GM12801 (cell line): Measurements from ENCODE around the gene MOSMO.

Experiments used
- TF ChIP-seq, protein P1 (sequence below): IDR thresholded peaks from one replicate; pipeline ENCODE4 v1.5.1; 2011; ENCODE audit warnings: control low read depth; ENCODE audit not compliant: insufficient read length; ENCODE audit errors: extremely low read depth

The MOSMO gene

DNA sequence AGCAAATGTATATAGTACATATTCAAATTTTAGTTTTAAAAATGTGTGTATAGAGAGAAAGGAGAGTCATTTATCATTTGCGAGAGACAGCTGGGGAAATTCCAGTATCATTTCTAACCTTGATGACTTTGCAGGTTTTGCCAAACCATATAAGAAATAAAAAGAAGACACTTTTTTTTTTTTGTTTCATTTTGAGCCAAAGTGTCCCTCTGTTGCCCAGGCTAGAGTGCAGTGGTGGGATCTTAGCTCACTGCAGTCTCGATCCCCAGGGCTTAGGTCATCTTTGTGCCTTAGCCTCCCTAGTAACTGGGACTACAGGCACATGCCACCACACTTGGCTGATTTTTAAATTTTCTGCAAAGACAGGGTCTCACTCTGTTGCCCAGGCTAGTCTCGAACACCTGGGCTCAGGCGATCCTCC is 46.0 kb downstream of the MOSMO start:
- TF ChIP-seq, protein P1, sequence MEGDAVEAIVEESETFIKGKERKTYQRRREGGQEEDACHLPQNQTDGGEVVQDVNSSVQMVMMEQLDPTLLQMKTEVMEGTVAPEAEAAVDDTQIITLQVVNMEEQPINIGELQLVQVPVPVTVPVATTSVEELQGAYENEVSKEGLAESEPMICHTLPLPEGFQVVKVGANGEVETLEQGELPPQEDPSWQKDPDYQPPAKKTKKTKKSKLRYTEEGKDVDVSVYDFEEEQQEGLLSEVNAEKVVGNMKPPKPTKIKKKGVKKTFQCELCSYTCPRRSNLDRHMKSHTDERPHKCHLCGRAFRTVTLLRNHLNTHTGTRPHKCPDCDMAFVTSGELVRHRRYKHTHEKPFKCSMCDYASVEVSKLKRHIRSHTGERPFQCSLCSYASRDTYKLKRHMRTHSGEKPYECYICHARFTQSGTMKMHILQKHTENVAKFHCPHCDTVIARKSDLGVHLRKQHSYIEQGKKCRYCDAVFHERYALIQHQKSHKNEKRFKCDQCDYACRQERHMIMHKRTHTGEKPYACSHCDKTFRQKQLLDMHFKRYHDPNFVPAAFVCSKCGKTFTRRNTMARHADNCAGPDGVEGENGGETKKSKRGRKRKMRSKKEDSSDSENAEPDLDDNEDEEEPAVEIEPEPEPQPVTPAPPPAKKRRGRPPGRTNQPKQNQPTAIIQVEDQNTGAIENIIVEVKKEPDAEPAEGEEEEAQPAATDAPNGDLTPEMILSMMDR, result no peak

DNA sequence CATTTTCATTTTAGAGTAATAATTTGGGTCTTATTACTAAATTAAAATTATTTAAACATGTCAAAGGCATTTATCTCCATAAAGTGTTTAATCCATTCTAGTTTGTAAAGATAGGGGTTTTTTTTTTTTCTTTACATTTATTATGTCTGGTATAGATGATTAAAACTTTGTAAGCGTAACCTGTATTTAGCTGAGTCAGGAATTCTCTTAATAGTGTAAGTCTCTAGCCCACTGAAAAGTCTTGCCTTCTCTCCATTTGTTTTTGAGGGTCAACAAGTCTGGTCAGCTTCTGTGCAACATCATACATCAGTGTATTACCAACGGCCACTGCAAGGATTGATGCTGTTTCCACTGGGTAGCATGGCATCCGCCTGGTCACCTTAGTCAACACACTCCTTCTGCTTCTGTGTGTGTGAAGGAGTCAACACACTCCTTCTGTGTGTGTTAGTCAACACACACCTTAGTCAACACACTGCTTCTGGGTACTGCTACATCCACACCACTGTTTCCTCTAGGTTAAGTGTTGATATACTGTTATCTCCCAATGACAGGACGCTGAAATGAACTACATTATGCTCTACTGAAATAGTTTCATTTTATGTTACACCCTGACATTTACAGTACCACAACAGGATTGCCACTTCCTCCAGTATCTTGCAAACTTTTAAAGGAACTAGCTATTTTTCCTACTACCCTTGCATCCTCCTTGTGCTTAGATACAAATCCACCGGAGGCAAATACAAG is 47.1 kb downstream of the MOSMO start:
- TF ChIP-seq, protein P1, result no peak

DNA sequence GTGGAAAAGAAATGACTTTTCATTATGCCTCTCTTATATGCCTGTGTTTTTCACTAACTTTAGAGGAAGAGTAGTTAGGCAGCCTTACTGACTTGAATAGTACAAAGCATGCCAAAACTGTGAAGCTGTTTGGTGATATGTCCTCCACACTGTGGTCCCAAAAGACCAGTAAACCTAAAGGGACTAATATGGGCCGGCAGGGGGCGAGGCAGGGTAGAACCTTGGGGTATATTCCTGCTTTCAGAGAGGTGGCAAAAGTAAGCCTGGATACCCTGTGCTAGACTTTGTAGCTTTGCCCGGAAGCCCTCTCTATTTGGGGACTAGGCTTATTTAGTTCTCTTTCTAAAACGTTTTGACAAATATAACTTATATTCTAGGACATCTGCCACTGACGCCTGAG is 48.0 kb downstream of the MOSMO start:
- TF ChIP-seq, protein P1, result no peak

DNA sequence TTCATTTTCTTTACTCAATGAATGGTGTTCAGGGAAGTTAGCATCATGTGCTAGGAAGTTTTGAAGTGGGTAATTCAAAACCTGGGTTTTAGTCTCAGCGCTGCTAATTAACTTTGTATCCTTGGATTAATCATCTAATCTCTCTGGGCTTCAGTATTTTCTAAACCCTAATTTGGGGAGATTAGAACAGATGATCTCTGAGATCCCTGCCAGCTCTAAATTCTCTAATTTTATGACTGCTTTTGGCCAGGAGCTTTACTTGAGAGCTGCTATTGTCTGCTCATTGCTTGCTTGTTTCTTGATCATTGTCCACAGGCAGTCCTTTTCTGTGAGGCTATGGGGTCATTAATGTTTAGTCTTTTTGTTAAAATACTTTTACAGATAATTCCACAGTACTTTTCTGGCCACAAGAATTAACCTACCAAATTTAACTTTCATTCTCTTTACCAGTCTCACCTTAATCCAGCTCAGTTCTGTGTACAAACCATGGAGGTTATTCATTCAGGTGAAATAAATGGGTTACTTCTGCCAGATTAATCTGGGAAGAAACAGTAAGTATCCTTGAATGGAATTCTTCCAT is 56.1 kb downstream of the MOSMO start:
- TF ChIP-seq, protein P1, result no peak

DNA sequence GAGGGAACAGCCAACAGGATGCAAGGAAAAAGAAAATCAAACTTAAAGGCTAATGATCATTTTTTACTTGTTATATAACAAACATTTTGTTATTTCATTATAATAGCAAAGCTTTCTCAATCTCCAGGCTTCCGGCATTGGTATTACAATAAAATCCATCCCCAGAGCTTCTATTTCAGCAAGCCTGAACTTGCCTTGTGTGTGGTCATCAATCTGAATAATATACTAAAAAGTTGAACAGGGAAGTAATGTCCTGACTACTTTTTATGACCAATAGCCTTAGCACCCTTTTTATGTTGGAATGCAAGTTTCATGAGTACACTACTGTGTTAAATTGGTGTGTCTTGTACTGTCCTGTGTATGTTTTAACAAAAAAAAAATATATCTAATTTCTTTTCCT is 57.3 kb downstream of the MOSMO start:
- TF ChIP-seq, protein P1, result no peak

DNA sequence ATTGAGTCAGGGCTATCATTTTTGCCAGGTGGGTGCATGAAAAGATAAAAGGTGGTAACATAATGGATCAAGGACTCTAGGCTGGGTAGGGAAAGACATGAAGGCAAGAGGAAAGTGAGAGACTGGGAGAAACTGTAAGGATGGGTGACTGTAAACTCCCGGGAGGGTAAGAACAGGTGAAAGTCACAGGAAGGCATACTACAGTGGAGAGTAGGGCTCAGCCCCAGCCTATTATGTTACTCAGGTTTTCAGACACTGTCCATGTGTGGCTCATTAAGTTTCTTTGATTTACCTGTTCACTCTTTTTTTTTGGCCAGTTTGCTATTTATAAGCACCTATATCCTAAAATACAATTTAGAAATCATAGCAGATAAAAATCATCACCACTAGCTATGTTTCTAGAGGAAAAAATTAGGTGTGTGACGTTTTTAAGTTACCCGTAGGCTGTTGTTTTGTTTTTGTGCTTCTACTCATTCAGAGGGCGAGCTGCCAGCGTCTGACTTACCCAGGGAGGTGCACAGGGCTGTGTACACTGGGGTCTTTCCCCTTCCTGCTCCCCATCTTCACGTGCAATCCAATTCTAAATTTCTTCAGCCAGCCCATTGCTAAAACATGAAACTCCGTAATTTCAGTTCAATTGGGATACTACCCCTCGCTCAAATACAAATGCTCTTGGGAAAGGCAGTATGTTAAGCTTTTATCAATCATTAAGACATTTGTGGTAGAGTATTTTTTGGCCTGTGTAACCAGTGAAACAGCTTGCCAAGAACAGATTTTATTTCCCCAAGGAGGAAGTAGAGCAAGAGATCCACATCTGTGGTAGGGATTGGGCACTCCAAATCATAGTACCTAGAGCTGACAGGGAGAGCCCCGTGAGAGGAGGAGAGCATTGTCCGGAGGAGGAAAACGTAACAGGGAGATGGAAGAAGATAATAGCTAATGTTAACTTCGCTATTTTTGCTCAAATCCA is 62.7 kb downstream of the MOSMO start:
- TF ChIP-seq, protein P1, result no peak

DNA sequence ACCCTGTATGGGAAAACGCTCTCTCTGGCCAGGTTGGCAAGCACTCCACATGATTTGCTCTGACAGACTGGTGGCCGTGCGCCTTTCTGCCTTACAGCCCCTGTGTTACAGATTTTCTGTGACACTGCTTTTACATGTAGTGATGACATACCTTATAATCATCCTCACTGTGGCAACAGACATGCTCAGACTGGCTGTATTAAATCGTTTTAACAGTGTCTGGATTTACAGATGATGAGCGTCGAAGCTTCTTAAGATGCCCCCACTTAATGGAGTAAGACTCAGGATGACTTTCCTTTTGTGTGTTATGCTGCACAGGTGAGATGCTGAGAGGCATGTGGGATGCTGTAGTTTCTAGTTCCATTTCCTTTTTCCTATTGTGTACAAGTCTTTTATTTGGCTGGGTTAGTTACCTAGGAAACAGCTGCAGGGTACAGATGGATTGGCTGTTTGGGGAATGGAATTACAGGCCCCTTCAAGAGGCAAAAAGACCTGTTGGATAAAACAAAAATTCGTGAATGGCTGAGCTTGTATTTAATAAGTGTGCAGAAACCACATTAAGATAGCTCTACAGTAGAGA is 63.5 kb downstream of the MOSMO start:
- TF ChIP-seq, protein P1, result no peak
